HG03457 (cell line): ENCODE measurements around the gene MYO1E.
A peak's percentile ranks its signal among the peaks of the same experiment; 100 is the strongest.
"Not testable (repeated sequence)": the region's sequence is repeated elsewhere in the genome, so short reads cannot be mapped to it uniquely, and the experiment has no call there.

ENCODE experiments used
- ATAC-seq: cut with Tn5 transposase; IDR thresholded peaks from one replicate; pipeline ENCODE4 v1.9.1; 2021; ENCODE audit warnings: moderate number of reproducible peaks; ENCODE audit not compliant: unreplicated experiment

MYO1E gene

GRCh38 chr15:59352683-59353082, 20.0 kb downstream of the MYO1E start:
- ATAC-seq, result no peak

- no peak for ATAC-seq
Observed at GRCh38 chr15:59352189-59352588, 20.5 kb downstream of the MYO1E start.

- ATAC-seq, result no peak
Observed at GRCh38 chr15:59350421-59350732, 22.3 kb downstream of the MYO1E start.

GRCh38 chr15:59349680-59350420, 22.8 kb downstream of the MYO1E start:
- no peak for ATAC-seq

GRCh38 chr15:59347915-59348314, 24.8 kb downstream of the MYO1E start:
- no peak for ATAC-seq

GRCh38 chr15:59346951-59347350, 25.7 kb downstream of the MYO1E start:
- no peak for ATAC-seq

GRCh38 chr15:59345326-59345725, 27.3 kb downstream of the MYO1E start:
- ATAC-seq, result no peak

- no peak for ATAC-seq
Observed at GRCh38 chr15:59344311-59344710, 28.4 kb downstream of the MYO1E start.

- ATAC-seq, result no peak
Observed at GRCh38 chr15:59340325-59340724, 32.3 kb downstream of the MYO1E start.

- no peak for ATAC-seq
Observed at GRCh38 chr15:59339252-59339672, 33.4 kb downstream of the MYO1E start.

GRCh38 chr15:59338414-59338813, 34.3 kb downstream of the MYO1E start:
- ATAC-seq, result no peak

GRCh38 chr15:59336725-59337124, 35.9 kb downstream of the MYO1E start:
- not testable (repeated sequence) for ATAC-seq

GRCh38 chr15:59335207-59335786, 37.4 kb downstream of the MYO1E start:
- no peak for ATAC-seq

GRCh38 chr15:59334076-59334415, 38.6 kb downstream of the MYO1E start:
- ATAC-seq, result no peak

- ATAC-seq, result no peak
Observed at GRCh38 chr15:59333401-59334075, 39.1 kb downstream of the MYO1E start.

GRCh38 chr15:59332009-59332408, 40.7 kb downstream of the MYO1E start:
- no peak for ATAC-seq

- no peak for ATAC-seq
Observed at GRCh38 chr15:59330649-59331048, 42.0 kb downstream of the MYO1E start.

- ATAC-seq, result no peak
Observed at GRCh38 chr15:59329570-59330350, 42.9 kb downstream of the MYO1E start.

- no peak for ATAC-seq
Observed at GRCh38 chr15:59329091-59329490, 43.6 kb downstream of the MYO1E start.

GRCh38 chr15:59327942-59328341, 44.7 kb downstream of the MYO1E start:
- ATAC-seq, result peak; percentile 66

GRCh38 chr15:59326856-59327255, 45.8 kb downstream of the MYO1E start:
- no peak for ATAC-seq
